Stimulated activated naive B cell treated with anti-CD40 and anti-IgM and Interleukin-4, amounts not matched to agents 10 μg/mL and 1 μg/mL and 100 μg/mL, for 72 hours (primary cell): ENCODE data around the gene ARL4D.

Experiments used
- ATAC-seq, 2 donors: fragments of 150-1000 bp; cut with Tn5 transposase; replicated peaks; 2 replicates each; pipeline ENCODE4 v1.10.0; 2021; ENCODE audit warnings: moderate library complexity in 1 of 2
- DNase-seq: peaks from one replicate; pipeline ENCODE4 v3.0.0; 2021
- H3K27ac Mint-ChIP-seq: one replicate; pipeline ENCODE4 v1.8.0; 2022; ENCODE audit warnings: mild to moderate bottlenecking, mixed read lengths
- H3K27me3 Mint-ChIP-seq, 2 donors: one replicate each; pipeline ENCODE4 v1.8.0; 2022; ENCODE audit warnings: mixed read lengths in 2 of 2
- H3K36me3 Mint-ChIP-seq, 2 donors: one replicate each; pipeline ENCODE4 v1.8.0; 2022; ENCODE audit warnings: mixed read lengths in 2 of 2, mild to moderate bottlenecking in 1 of 2
- H3K4me1 Mint-ChIP-seq, 2 donors: one replicate each; pipeline ENCODE4 v1.8.0; 2022; ENCODE audit warnings: mixed read lengths in 2 of 2, mild to moderate bottlenecking in 1 of 2
- H3K4me3 Mint-ChIP-seq, 2 donors: one replicate each; pipeline ENCODE4 v1.8.0; 2022; ENCODE audit warnings: mild to moderate bottlenecking in 2 of 2, mixed read lengths in 2 of 2, moderate library complexity in 1 of 2
- H3K9me3 Mint-ChIP-seq, 2 donors: one replicate each; pipeline ENCODE4 v1.8.0; 2022; ENCODE audit warnings: mixed read lengths in 2 of 2, mild to moderate bottlenecking in 1 of 2

ARL4D gene

GRCh38 chr17:43437756-43438155 is 39.0 kb downstream of the ARL4D start:
- DNase-seq (no peak), ATAC-seq (no peak)
- Mint-ChIP-seq H3K4me3 (no peak overlapping the region), H3K4me1 (no peaks in the 10 kb centered on the region), H3K9me3 (no peaks in the 10 kb centered on the region), H3K27me3 (peaks cover 18 to 33% of the 10 kb centered on the region in 2 donors), H3K27ac (no peak overlapping the region), H3K36me3 (no peaks in the 10 kb centered on the region)

GRCh38 chr17:43438626-43439025 is 39.8 kb downstream of the ARL4D start:
- H3K4me3 Mint-ChIP-seq: no peak overlapping the region
- ATAC-seq: no peak
- H3K9me3 Mint-ChIP-seq: no peaks in the 10 kb centered on the region
- DNase-seq: no peak
- H3K27ac Mint-ChIP-seq: no peak overlapping the region
- no peaks in the 10 kb centered on the region for H3K36me3 Mint-ChIP-seq
- H3K4me1 Mint-ChIP-seq: no peaks in the 10 kb centered on the region
- H3K27me3 Mint-ChIP-seq: peaks cover 14 to 32% of the 10 kb centered on the region in 2 donors

- H3K9me3 Mint-ChIP-seq: no peaks in the 10 kb centered on the region
- ATAC-seq: no peak
- H3K27me3 Mint-ChIP-seq: peaks cover 14 to 32% of the 10 kb centered on the region in 2 donors
- H3K36me3 Mint-ChIP-seq: no peaks in the 10 kb centered on the region
- no peak overlapping the region for H3K4me3 Mint-ChIP-seq
- no peak for DNase-seq
- no peaks in the 10 kb centered on the region for H3K4me1 Mint-ChIP-seq
- no peak overlapping the region for H3K27ac Mint-ChIP-seq
These were observed 40.2 kb downstream of the ARL4D start for GRCh38 chr17:43439041-43439440.

- H3K4me3 Mint-ChIP-seq: no peak overlapping the region
- H3K9me3 Mint-ChIP-seq: no peaks in the 10 kb centered on the region
- no peaks in the 10 kb centered on the region for H3K36me3 Mint-ChIP-seq
- DNase-seq: no peak
- H3K4me1 Mint-ChIP-seq: no peaks in the 10 kb centered on the region
- no peak overlapping the region for H3K27ac Mint-ChIP-seq
- H3K27me3 Mint-ChIP-seq: peaks cover 10 to 17% of the 10 kb centered on the region in 2 donors
- no peak for ATAC-seq
These were observed 43.9 kb downstream of the ARL4D start for GRCh38 chr17:43442711-43443110.

- ATAC-seq: no peak
- Mint-ChIP-seq H3K27me3 (peaks cover 10 to 17% of the 10 kb centered on the region in 2 donors), H3K27ac (no peak overlapping the region), H3K4me1 (no peaks in the 10 kb centered on the region), H3K4me3 (no peak overlapping the region), H3K36me3 (no peaks in the 10 kb centered on the region), H3K9me3 (no peaks in the 10 kb centered on the region)
- DNase-seq: no peak
These were observed 44.6 kb downstream of the ARL4D start for GRCh38 chr17:43443381-43443780.

GRCh38 chr17:43444223-43445008 is 45.6 kb downstream of the ARL4D start:
- Mint-ChIP-seq H3K4me1 (no peaks in the 10 kb centered on the region), H3K4me3 (no peak overlapping the region), H3K27ac (no peak overlapping the region), H3K36me3 (no peaks in the 10 kb centered on the region), H3K27me3 (peaks cover 12 to 14% of the 10 kb centered on the region in 2 donors), H3K9me3 (no peaks in the 10 kb centered on the region)
- no peak for DNase-seq
- ATAC-seq: no peak

GRCh38 chr17:43445009-43445589 is 46.3 kb downstream of the ARL4D start:
- H3K9me3 Mint-ChIP-seq: no peaks in the 10 kb centered on the region
- peaks cover 12 to 14% of the 10 kb centered on the region in 2 donors for H3K27me3 Mint-ChIP-seq
- no peaks in the 10 kb centered on the region for H3K4me1 Mint-ChIP-seq
- ATAC-seq (no peak), DNase-seq (no peak)
- no peak overlapping the region for H3K27ac Mint-ChIP-seq
- H3K36me3 Mint-ChIP-seq: no peaks in the 10 kb centered on the region
- no peak overlapping the region for H3K4me3 Mint-ChIP-seq

GRCh38 chr17:43446773-43447172 is 48.0 kb downstream of the ARL4D start:
- Mint-ChIP-seq H3K36me3 (no peaks in the 10 kb centered on the region), H3K27me3 (peaks cover 12 to 14% of the 10 kb centered on the region in 2 donors), H3K4me1 (no peaks in the 10 kb centered on the region), H3K27ac (no peak overlapping the region), H3K4me3 (no peak overlapping the region), H3K9me3 (no peaks in the 10 kb centered on the region)
- ATAC-seq (no peak), DNase-seq (no peak)

GRCh38 chr17:43448720-43449469 is 50.1 kb downstream of the ARL4D start:
- Mint-ChIP-seq H3K27ac (no peak overlapping the region), H3K9me3 (no peaks in the 10 kb centered on the region), H3K36me3 (no peaks in the 10 kb centered on the region), H3K4me1 (no peaks in the 10 kb centered on the region), H3K27me3 (peaks cover 8 to 20% of the 10 kb centered on the region in 2 donors), H3K4me3 (no peak overlapping the region)
- ATAC-seq (no peak), DNase-seq (no peak)

GRCh38 chr17:43449470-43450248 is 50.9 kb downstream of the ARL4D start:
- Mint-ChIP-seq H3K27me3 (peaks cover 3 to 17% of the 10 kb centered on the region in 2 donors), H3K27ac (no peak overlapping the region), H3K4me1 (no peaks in the 10 kb centered on the region), H3K9me3 (no peaks in the 10 kb centered on the region), H3K36me3 (no peaks in the 10 kb centered on the region), H3K4me3 (no peak overlapping the region)
- ATAC-seq (no peak), DNase-seq (no peak)
